Astrocyte of the spinal cord (primary cell): ENCODE results near the gene RBPJL.

Experiments
- DNase-seq: peaks from one replicate; pipeline ENCODE4 v3.0.0; 2011; ENCODE audit warnings: low read depth, low spot score
- H3K4me3 ChIP-seq: 2 replicates; pipeline ENCODE4 v1.5.1; 2011; ENCODE audit warnings: low read depth, mild to moderate bottlenecking, low read length, moderate library complexity
- CTCF ChIP-seq: IDR thresholded peaks from 2 replicates; pipeline ENCODE4 v1.5.1; 2012; ENCODE audit warnings: low read depth, mild to moderate bottlenecking, low read length, inconsistent platforms
- in situ Hi-C: cut with HindIII; loops from 2 replicates; pipeline ENCODE4 v1.10.0; 2017; ENCODE audit warnings: low sequenced_read_pairs

RBPJL gene

GRCh38 chr20:45363611-45364492 lies 57.2 kb downstream of the RBPJL start:
- no peak for DNase-seq
- TF ChIP-seq CTCF, result no peak
- in situ Hi-C loops, result no loop called here
- peak overlapping the region; percentile 82 for H3K4me3 ChIP-seq

GRCh38 chr20:45365444-45365970 lies 58.9 kb downstream of the RBPJL start:
- TF ChIP-seq CTCF, result no peak
- no peak for DNase-seq
- in situ Hi-C loops, result no loop called here
- H3K4me3 ChIP-seq, result no peak overlapping the region

- no peak for TF ChIP-seq CTCF
- H3K4me3 ChIP-seq, result no peak overlapping the region
- in situ Hi-C loops, result no loop called here
- DNase-seq, result no peak
These were observed 59.6 kb downstream of the RBPJL start for GRCh38 chr20:45366192-45366591.

GRCh38 chr20:45366631-45367030 lies 60.0 kb downstream of the RBPJL start:
- no peak for TF ChIP-seq CTCF
- DNase-seq, result no peak
- no peak overlapping the region for H3K4me3 ChIP-seq
- in situ Hi-C loops, result no loop called here

- no peak for DNase-seq
- H3K4me3 ChIP-seq, result no peak overlapping the region
- TF ChIP-seq CTCF, result no peak
- in situ Hi-C loops, result no loop called here
These were observed 60.5 kb downstream of the RBPJL start for GRCh38 chr20:45367126-45367525.
